Endothelial cell (in vitro differentiated cells): ENCODE measurements around the gene PGM2L1. TPM values are rescaled to one million over a fixed set of nuclear protein-coding genes. Genes with fewer than 3 reads are reported as not detected.
A peak's percentile ranks its signal among the peaks of the same experiment; 100 is the strongest.

ENCODE experiments used
- DNase-seq: peaks from one replicate; pipeline ENCODE4 v3.0.0; 2021; ENCODE audit warnings: low spot score
- H3K27ac Mint-ChIP-seq: one replicate; pipeline ENCODE4 v1.8.0; 2021; ENCODE audit warnings: mixed read lengths, inconsistent platforms; ENCODE audit not compliant: unreplicated experiment
- H3K27me3 Mint-ChIP-seq: one replicate; pipeline ENCODE4 v1.8.0; 2021; ENCODE audit warnings: mild to moderate bottlenecking, moderate library complexity, mixed read lengths, inconsistent platforms; ENCODE audit not compliant: unreplicated experiment
- H3K36me3 Mint-ChIP-seq: one replicate; pipeline ENCODE4 v1.8.0; 2021; ENCODE audit warnings: mild to moderate bottlenecking, low read depth, mixed read lengths, inconsistent platforms; ENCODE audit not compliant: unreplicated experiment
- H3K4me1 Mint-ChIP-seq: one replicate; pipeline ENCODE4 v1.8.0; 2021; ENCODE audit warnings: mild to moderate bottlenecking, mixed read lengths, inconsistent platforms; ENCODE audit not compliant: unreplicated experiment
- H3K4me3 Mint-ChIP-seq: one replicate; pipeline ENCODE4 v1.8.0; 2021; ENCODE audit warnings: mild to moderate bottlenecking, mixed read lengths, inconsistent platforms; ENCODE audit not compliant: unreplicated experiment
- H3K9me3 Mint-ChIP-seq: one replicate; pipeline ENCODE4 v1.8.0; 2021; ENCODE audit warnings: mixed read lengths, inconsistent platforms; ENCODE audit not compliant: unreplicated experiment
- total RNA-seq: library from RNA; stranded (reverse); fragmentation: NEBNext Ultra II Directional; extraction: Animal tissue kit (Norgen Biotek cat#: 25700); gene quantifications from one replicate; pipeline ENCODE4 v1.2.1, GENCODE V29; 2021; ENCODE audit not compliant: unreplicated experiment
- TF ChIP-seq, protein P1 (sequence below): fragments of 200-600 bp; sonication (generic); IDR thresholded peaks from one replicate; pipeline ENCODE4 v1.5.0; 2021; ENCODE audit warnings: antibody characterized with exemption; ENCODE audit not compliant: unreplicated experiment

Gene PGM2L1
- total RNA-seq, 1 donor from 2014 or later = 51.3 TPM

DNA sequence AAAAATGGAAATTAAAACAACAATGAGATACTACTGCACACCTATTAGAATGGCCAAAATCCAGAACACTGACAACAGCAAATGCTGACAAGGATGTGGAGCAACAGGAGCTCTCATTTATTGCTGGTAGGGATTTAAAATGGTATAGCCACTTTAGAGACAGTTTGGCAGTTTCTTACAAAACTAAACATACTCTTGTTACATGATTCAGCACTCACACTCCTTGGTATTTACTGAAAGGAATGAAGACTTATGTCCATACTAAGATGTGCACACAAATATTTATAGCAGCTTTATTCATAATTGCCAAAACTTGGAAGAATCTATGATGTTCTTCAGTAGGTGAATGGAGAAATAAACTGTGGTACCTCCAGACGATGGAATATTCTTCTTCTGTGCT, 40.8 kb downstream of the PGM2L1 start:
- Mint-ChIP-seq H3K9me3 (no peaks in the 10 kb centered on the region), H3K27ac (no peak overlapping the region), H3K27me3 (no peaks in the 10 kb centered on the region), H3K4me1 (no peaks in the 10 kb centered on the region), H3K4me3 (no peak overlapping the region), H3K36me3 (peaks cover 46% of the 10 kb centered on the region)
- DNase-seq = no peak
- TF ChIP-seq, protein P1, sequence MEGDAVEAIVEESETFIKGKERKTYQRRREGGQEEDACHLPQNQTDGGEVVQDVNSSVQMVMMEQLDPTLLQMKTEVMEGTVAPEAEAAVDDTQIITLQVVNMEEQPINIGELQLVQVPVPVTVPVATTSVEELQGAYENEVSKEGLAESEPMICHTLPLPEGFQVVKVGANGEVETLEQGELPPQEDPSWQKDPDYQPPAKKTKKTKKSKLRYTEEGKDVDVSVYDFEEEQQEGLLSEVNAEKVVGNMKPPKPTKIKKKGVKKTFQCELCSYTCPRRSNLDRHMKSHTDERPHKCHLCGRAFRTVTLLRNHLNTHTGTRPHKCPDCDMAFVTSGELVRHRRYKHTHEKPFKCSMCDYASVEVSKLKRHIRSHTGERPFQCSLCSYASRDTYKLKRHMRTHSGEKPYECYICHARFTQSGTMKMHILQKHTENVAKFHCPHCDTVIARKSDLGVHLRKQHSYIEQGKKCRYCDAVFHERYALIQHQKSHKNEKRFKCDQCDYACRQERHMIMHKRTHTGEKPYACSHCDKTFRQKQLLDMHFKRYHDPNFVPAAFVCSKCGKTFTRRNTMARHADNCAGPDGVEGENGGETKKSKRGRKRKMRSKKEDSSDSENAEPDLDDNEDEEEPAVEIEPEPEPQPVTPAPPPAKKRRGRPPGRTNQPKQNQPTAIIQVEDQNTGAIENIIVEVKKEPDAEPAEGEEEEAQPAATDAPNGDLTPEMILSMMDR = no peak

DNA sequence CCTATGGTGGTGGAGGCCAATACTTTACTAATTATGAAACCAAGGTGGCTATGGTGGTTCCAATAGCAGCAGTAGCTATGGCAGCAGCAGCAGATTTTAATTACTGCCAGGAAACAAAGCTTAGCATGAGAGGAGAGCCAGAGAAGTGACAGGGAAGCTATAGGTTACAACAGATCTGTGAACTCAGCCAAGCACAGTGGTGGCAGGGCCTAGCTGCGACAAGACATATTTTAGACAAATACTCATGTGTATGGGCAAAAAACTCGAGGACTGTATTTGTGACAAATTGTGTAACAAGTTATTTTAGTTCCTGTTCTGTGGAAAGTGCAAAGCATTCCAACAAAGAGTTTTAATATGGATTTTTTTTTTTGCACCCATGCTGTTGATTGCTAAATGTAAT, 42.6 kb downstream of the PGM2L1 start:
- Mint-ChIP-seq H3K4me3 (peak overlapping the region; percentile 15), H3K27ac (no peak overlapping the region), H3K36me3 (peaks cover 35% of the 10 kb centered on the region)

DNA sequence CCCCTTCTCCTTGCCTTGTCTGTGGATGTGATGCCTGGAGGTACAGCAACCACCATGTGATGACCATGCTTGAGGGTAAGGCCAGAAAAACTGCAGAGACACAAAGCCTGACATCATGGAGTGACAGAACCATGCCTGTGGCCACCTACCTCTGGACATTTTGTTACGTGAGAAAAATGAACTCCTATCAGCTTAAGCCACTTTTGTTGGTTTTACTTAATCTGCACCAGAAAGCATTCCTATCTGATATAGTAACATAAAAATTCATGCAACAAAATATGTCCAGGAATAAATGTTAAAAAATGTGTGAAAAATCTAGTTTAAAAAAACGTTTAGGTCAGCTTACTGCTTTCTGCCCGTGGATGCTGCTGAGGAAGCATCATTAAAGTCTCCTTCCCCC, 44.2 kb downstream of the PGM2L1 start:
- no peak for DNase-seq
- Mint-ChIP-seq H3K27me3 (no peaks in the 10 kb centered on the region), H3K27ac (no peak overlapping the region), H3K4me3 (no peak overlapping the region), H3K9me3 (no peaks in the 10 kb centered on the region), H3K4me1 (no peaks in the 10 kb centered on the region), H3K36me3 (peaks cover 21% of the 10 kb centered on the region)
- TF ChIP-seq, protein P1 = no peak

More for the DNA sequence above, 42.6 kb downstream of the PGM2L1 start:
- TF ChIP-seq, protein P1 = no peak
- Mint-ChIP-seq H3K27me3 (no peaks in the 10 kb centered on the region), H3K9me3 (no peaks in the 10 kb centered on the region), H3K4me1 (no peaks in the 10 kb centered on the region)
- DNase-seq = no peak

GRCh38 chr11:74347381-74347780, 50.9 kb downstream of the PGM2L1 start:
- TF ChIP-seq, protein P1 = no peak
- no peak overlapping the region for H3K4me3 Mint-ChIP-seq
- DNase-seq = no peak
- H3K27ac Mint-ChIP-seq = no peak overlapping the region
- no peaks in the 10 kb centered on the region for H3K27me3 Mint-ChIP-seq
- peaks cover 21% of the 10 kb centered on the region for H3K36me3 Mint-ChIP-seq
- no peaks in the 10 kb centered on the region for H3K4me1 Mint-ChIP-seq
- H3K9me3 Mint-ChIP-seq = no peaks in the 10 kb centered on the region

DNA sequence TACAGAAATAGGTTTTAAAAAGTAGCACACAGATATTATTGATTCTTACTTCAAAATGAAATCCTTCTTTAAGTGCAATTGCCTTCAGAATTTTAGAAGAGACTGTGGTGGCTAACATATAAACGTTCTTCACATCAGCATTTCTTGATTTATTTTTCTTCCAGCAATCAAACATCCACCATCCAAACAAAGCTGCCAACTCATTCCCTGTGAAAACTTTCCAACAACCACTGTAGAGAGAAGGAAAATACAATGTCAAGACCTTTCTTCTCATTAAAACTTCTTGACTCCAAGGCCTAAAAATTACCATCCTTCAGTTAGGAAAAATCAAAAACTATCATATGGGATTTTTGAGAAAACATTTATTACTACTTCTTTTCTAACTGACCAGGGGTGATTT, 52.8 kb downstream of the PGM2L1 start:
- Mint-ChIP-seq H3K36me3 (peaks cover 24% of the 10 kb centered on the region), H3K9me3 (no peaks in the 10 kb centered on the region), H3K4me3 (no peak overlapping the region), H3K4me1 (no peaks in the 10 kb centered on the region), H3K27ac (no peak overlapping the region), H3K27me3 (no peaks in the 10 kb centered on the region)
- no peak for DNase-seq
- TF ChIP-seq, protein P1 = no peak
